GM23338 (cell line): ENCODE measurements around the gene IFI27. TPM values are rescaled to one million over a fixed set of nuclear protein-coding genes. Genes with fewer than 3 reads are reported as not detected.

ENCODE experiments used
- ATAC-seq: fragments of 200-7000 bp; cut with Tn5 transposase; 3 replicates; pipeline ENCODE4 v1.9.1; 2020
- DNase-seq: peaks from one replicate; pipeline ENCODE4 v3.0.0-alpha.2; 2015; ENCODE audit warnings: low spot score
- H2AFZ ChIP-seq: fragments of 200-600 bp; sonication (generic); 2 replicates; pipeline ENCODE4 v1.8.0; 2016; ENCODE audit warnings: antibody characterized with exemption, mild to moderate bottlenecking, moderate library complexity
- H3F3A ChIP-seq: fragments of 200-600 bp; sonication (generic); replicated peaks from 2 replicates; pipeline ENCODE4 v1.8.0; 2017; ENCODE audit warnings: antibody characterized with exemption, mixed run types, low read depth
- H3K27ac ChIP-seq: fragments of 200-600 bp; sonication (generic); 2 replicates; pipeline ENCODE4 v1.6.1; 2016; ENCODE audit warnings: low read depth
- H3K27me3 ChIP-seq: fragments of 200-600 bp; sonication (generic); 2 replicates; pipeline ENCODE4 v1.8.0; 2016; ENCODE audit warnings: mild to moderate bottlenecking, mixed run types, moderate library complexity; ENCODE audit not compliant: insufficient read depth
- H3K36me3 ChIP-seq: fragments of 200-600 bp; sonication (generic); 2 replicates; pipeline ENCODE4 v1.8.0; 2016; ENCODE audit warnings: mild to moderate bottlenecking; ENCODE audit not compliant: insufficient read depth
- H3K4me1 ChIP-seq: fragments of 200-600 bp; sonication (generic); 2 replicates; pipeline ENCODE4 v1.8.0; 2016; ENCODE audit warnings: mild to moderate bottlenecking, moderate library complexity; ENCODE audit not compliant: insufficient read depth
- H3K4me2 ChIP-seq: fragments of 200-600 bp; sonication (generic); 2 replicates; pipeline ENCODE4 v1.7.1; 2017; ENCODE audit warnings: mixed run types
- H3K4me3 ChIP-seq: fragments of 200-600 bp; sonication (generic); 2 replicates; pipeline ENCODE4 v1.6.1; 2016; ENCODE audit warnings: mixed run types
- H3K79me2 ChIP-seq: fragments of 200-600 bp; sonication (generic); replicated peaks from 2 replicates; pipeline ENCODE4 v1.8.0; 2017; ENCODE audit warnings: mild to moderate bottlenecking; ENCODE audit not compliant: insufficient read depth
- H3K9me2 ChIP-seq: fragments of 200-600 bp; sonication (generic); 2 replicates; pipeline ENCODE4 v1.8.0; 2017; ENCODE audit not compliant: insufficient read depth
- H4K20me1 ChIP-seq: fragments of 200-600 bp; sonication (generic); replicated peaks from 2 replicates; pipeline ENCODE4 v1.8.0; 2017; ENCODE audit warnings: mild to moderate bottlenecking; ENCODE audit not compliant: insufficient read depth
- H3K27ac Mint-ChIP-seq: 2 replicates; pipeline ENCODE4 v1.8.0; 2020; ENCODE audit warnings: inconsistent platforms, mild to moderate bottlenecking, moderate library complexity, mixed read lengths
- H3K27me3 Mint-ChIP-seq: 3 replicates; pipeline ENCODE4 v1.8.0; 2022; ENCODE audit warnings: low read depth, mild to moderate bottlenecking, moderate library complexity, mixed read lengths, inconsistent platforms; ENCODE audit not compliant: insufficient read depth, poor library complexity
- H3K36me3 Mint-ChIP-seq: 3 replicates; pipeline ENCODE4 v1.8.0; 2021; ENCODE audit warnings: low read depth, mild to moderate bottlenecking, inconsistent platforms, moderate library complexity, mixed read lengths
- H3K4me1 Mint-ChIP-seq: 3 replicates; pipeline ENCODE4 v1.8.0; 2020; ENCODE audit warnings: mild to moderate bottlenecking, inconsistent platforms, mixed read lengths
- H3K4me3 Mint-ChIP-seq: 3 replicates; pipeline ENCODE4 v1.8.0; 2021; ENCODE audit warnings: moderate library complexity, mild to moderate bottlenecking, inconsistent platforms, mixed read lengths
- H3K9me3 Mint-ChIP-seq: 3 replicates; pipeline ENCODE4 v1.8.0; 2020; ENCODE audit warnings: moderate library complexity, mild to moderate bottlenecking, inconsistent platforms, mixed read lengths
- CTCF ChIP-seq, 2 experiments: fragments of 200-600 bp in 1 of 2; sonication (generic) in 1 of 2; conservative IDR thresholded peaks; 2 replicates each; pipeline versions ENCODE4 v1.5.1 to v1.6.1; 2016 to 2017; ENCODE audit warnings: antibody characterized with exemption in 2 of 2, low read depth in 2 of 2, mild to moderate bottlenecking in 2 of 2, moderate library complexity in 1 of 2
- ETS1 ChIP-seq: IDR thresholded peaks from 2 replicates; pipeline ENCODE4 v1.6.1; 2016; ENCODE audit warnings: antibody characterized with exemption
- EZH2 ChIP-seq: fragments of 200-600 bp; sonication (generic); IDR thresholded peaks from one replicate; pipeline ENCODE4 v1.8.0; 2017; ENCODE audit warnings: antibody characterized with exemption, mild to moderate bottlenecking, low read depth; ENCODE audit not compliant: unreplicated experiment
- EZH2phosphoT487 ChIP-seq: fragments of 200-600 bp; sonication (generic); IDR thresholded peaks from one replicate; pipeline ENCODE4 v1.8.1; 2018; ENCODE audit warnings: antibody characterized with exemption; ENCODE audit not compliant: unreplicated experiment
- NANOG ChIP-seq: IDR thresholded peaks from 2 replicates; pipeline ENCODE4 v1.6.1; 2016; ENCODE audit warnings: antibody characterized with exemption, borderline replicate concordance
- POLR2AphosphoS5 ChIP-seq: IDR thresholded peaks from 2 replicates; pipeline ENCODE4 v1.6.1; 2016; ENCODE audit warnings: antibody characterized with exemption, low read depth
- STAT1 ChIP-seq: IDR thresholded peaks from one replicate; pipeline ENCODE4 v1.6.1; 2016; ENCODE audit warnings: antibody characterized with exemption; ENCODE audit not compliant: unreplicated experiment
- ZNF462 ChIP-seq: fragments of 250-450 bp; sonication (Bioruptor Pico); IDR thresholded peaks from 2 replicates; pipeline ENCODE4 v1.5.0; 2020; ENCODE audit warnings: mild to moderate bottlenecking, moderate library complexity
- polyA plus RNA-seq: library from polyadenylated mRNA; unstranded; fragments of >200 nt; fragmentation: Nextera tagmentation; extraction: Ambion mirVana; gene quantifications from 2 replicates; pipeline ENCODE4 v1.2.1, GENCODE V29; 2016
- total RNA-seq: library from RNA; depleted of rRNA; stranded (reverse); fragments of >200 nt; shearing (Covaris generic); gene quantifications from 2 replicates; pipeline ENCODE4 v1.2.3, GENCODE V29; 2014

Gene IFI27
- total and polyA plus RNA-seq, 2 experiments from 2014 or later, result 0.49 to 1.2 TPM

- H3K4me3 Mint-ChIP-seq, result no peak overlapping the region
Measured at GRCh38 chr14:94126800-94127199, 16.3 kb downstream of the IFI27 start.

GRCh38 chr14:94127330-94127729 lies 16.8 kb downstream of the IFI27 start:
- Histone ChIP-seq H3K27me3 (no peaks in the 10 kb centered on the region), H4K20me1 (no peaks in the 10 kb centered on the region), H3K4me2 (no peak overlapping the region), H3K4me1 (peaks cover 11% of the 10 kb centered on the region; the same call in 1 of the 2 replicates), H3K36me3 (no peaks in the 10 kb centered on the region), H3K27ac (no peak overlapping the region), H3K79me2 (no peaks in the 10 kb centered on the region), H3F3A (no peaks in the 10 kb centered on the region), H3K4me3 (no peak overlapping the region), H2AFZ (no peak overlapping the region), H3K9me2 (no peaks in the 10 kb centered on the region)
- Mint-ChIP-seq H3K4me3 (no peak overlapping the region), H3K4me1 (peaks cover 8% of the 10 kb centered on the region), H3K36me3 (no peaks in the 10 kb centered on the region; the same call in 2 of the 3 replicates), H3K27me3 (peaks cover 5% of the 10 kb centered on the region), H3K27ac (no peak overlapping the region), H3K9me3 (peaks cover 4% of the 10 kb centered on the region; the same call in 1 of the 3 replicates)
- no peak for ATAC-seq
- no peak for DNase-seq
- no peak for TF ChIP-seq EZH2phosphoT487
- TF ChIP-seq STAT1, result no peak
- TF ChIP-seq ZNF462 (CRISPR knock-in tag), result no peak
- TF ChIP-seq ETS1, result no peak
- no peak for TF ChIP-seq CTCF (conservative IDR thresholded peaks at IDR 0.05; ENCODE audit: low read depth in 2 of 2)

More at GRCh38 chr14:94126800-94127199, 16.3 kb downstream of the IFI27 start:
- TF ChIP-seq NANOG, result no peak
- no peak for TF ChIP-seq STAT1
- TF ChIP-seq EZH2, result no peak
- TF ChIP-seq POLR2AphosphoS5, result no peak
- no peak for DNase-seq
- no peak overlapping the region for H3K27ac Mint-ChIP-seq
- peaks cover 5% of the 10 kb centered on the region for H3K27me3 Mint-ChIP-seq
- Histone ChIP-seq H4K20me1 (no peaks in the 10 kb centered on the region), H3K4me3 (no peak overlapping the region), H3K27me3 (no peaks in the 10 kb centered on the region), H3K4me2 (no peak overlapping the region), H3K79me2 (no peaks in the 10 kb centered on the region), H3F3A (no peaks in the 10 kb centered on the region), H3K4me1 (peaks cover 11% of the 10 kb centered on the region; the same call in 1 of the 2 replicates), H3K27ac (no peak overlapping the region), H2AFZ (no peak overlapping the region), H3K36me3 (no peaks in the 10 kb centered on the region), H3K9me2 (no peaks in the 10 kb centered on the region)
- H3K4me1 Mint-ChIP-seq, result peaks cover 8% of the 10 kb centered on the region
- no peaks in the 10 kb centered on the region; the same call in 2 of the 3 replicates for H3K36me3 Mint-ChIP-seq
- peaks cover 4% of the 10 kb centered on the region; the same call in 1 of the 3 replicates for H3K9me3 Mint-ChIP-seq
- ATAC-seq, result no peak
